Activated T-cell treated with anti-CD3 and anti-CD28 coated beads for 24 hours (primary cell): ENCODE results near the gene CCL2.

ENCODE experiments used
- DNase-seq: peaks from one replicate; pipeline ENCODE4 v3.0.0-alpha.2; 2020; ENCODE audit warnings: low read depth

The CCL2 gene

DNA sequence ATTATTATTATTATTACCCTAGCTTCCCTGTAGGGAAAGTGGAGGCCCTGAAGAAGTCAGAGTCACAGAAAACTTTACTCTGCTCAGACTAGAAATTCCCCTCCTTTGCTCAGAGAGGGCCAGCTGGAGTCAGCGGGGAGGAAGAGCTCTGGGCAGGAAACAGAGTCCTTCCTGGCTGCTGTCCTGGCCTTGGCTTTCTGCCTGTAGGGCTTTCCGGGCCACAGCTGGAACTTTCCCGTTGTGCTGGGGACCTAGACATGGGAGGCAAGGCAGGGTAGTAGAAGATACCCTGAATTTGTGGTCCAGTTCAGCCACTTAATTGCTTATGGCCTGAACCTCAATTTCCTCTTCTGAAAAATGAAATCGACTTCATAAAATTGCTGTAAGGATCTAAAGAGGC lies 14.0 kb upstream of the CCL2 start:
- DNase-seq: no peak

DNA sequence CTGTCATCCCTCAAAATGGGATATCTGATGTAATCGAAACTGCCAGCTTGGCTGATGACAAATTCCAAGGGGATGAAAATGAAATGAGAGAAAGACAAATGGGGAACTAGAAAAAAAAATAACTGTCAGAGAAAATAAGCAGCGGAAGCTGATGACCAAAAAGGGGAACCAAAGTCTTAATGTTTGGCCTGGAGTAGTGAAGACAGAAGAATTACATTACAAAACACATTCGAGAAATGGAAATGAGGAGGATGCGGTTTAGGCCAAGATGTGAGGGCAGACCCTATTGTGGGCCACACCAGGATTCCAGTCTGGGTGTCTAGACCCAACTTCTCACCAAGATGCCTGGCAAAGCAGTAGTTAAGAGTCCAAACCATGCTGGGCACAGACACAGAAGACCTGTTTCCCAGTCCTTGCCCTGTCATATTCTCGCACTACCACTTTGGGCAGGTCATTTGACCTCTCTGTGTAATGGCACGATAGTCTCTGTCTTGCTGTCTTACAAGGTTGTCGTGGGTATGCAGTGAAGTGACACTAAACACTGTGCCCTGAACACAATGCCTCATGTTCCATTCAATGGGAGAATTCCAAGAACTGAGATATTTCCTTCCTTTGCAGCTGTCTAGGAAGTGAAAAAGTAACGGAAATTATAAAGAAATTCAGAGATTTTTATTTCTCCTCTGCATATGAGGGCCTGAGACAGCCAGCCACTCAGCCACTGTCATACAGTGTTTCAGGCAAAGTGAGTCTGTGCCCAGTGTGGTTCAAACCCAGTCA lies 12.3 kb upstream of the CCL2 start:
- no peak for DNase-seq

DNA sequence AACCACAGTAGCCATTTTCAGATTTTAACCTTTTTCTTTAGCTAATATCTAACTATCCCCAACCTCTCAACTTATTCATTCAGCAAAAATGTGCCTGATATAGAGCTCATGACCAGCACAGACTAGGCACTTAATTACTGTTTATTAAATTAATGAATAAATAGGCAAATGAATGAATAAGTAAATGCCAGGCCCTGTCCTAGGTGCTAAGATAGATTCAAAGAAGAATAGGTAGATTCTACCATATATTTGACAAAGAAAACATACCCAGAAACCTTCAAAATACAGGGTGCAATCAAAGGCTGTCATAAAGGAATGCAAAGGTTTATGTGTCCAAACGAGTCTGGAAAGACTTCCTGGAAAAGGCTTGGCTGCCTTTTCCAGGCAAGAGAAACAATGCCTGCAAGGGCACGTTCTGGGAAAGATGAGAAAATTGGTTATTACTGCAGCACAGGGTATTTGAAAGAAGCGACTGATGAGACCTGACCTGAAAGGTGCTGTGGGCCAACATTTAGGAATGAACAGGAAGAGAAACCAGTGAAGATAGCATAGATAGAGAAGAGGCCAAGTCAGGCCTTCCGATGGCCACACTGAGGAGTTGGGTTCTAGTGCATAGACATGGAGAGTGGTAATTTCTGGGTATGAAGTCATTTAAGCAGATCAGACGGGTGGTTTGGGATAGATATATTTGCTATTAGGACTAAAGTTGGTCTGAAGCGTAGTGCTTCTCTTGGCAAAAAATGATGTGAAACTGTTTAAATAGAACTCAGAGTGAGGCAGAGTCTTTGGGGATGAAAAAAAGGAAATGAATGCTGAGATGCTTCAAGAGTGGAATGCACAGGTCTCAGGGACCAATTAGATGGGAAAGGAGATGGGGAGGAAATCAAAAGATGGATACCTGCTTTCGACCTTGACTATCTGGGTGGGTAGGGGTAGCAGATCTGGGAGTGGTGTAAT lies 11.4 kb upstream of the CCL2 start:
- no peak for DNase-seq

DNA sequence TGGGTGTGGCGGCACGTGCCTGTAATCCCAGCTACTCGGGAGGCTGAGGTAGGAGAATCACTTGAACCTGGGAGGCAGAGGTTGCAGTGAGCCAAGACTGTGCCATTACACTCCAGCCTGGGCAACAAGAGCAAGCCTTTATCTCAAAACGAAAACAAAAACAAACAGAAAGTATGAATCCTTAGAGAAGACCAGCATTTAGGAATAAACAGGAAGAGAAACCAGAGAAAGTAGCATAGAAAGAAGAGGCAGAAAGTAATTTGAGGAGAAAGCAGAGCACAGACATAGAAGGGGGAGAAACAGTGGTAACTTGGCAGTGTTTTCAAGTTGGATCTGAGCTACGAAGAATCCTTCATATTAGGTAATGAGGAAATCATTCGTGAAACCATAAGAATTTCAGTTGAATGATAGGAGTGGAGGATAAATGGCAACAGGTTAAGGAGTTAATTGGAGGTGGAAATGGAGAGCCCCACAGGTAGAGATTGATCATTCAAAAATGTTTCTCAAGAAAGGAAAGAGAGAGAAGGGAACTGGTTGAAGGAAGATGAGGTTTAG lies 9.7 kb upstream of the CCL2 start:
- no peak for DNase-seq

DNA sequence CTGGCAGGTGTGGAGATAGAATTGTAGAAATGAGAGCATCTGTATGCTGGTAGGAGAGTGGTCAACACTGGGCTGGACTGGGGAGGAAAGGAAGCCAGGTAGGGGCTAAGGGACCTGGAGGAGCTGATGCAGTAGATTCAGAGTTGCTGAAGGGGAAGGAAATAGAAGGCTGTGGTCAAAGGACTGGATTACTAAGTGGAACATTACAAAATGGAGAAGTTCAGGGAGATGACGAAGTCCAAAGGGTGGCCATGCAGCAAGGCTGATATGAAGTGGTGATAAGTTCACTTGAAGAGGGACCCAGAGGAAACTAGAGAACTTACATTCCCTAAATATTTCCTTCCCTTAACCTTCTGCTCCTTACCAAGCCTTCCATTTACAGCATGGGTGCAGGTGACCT lies 8.6 kb upstream of the CCL2 start:
- DNase-seq: no peak

DNA sequence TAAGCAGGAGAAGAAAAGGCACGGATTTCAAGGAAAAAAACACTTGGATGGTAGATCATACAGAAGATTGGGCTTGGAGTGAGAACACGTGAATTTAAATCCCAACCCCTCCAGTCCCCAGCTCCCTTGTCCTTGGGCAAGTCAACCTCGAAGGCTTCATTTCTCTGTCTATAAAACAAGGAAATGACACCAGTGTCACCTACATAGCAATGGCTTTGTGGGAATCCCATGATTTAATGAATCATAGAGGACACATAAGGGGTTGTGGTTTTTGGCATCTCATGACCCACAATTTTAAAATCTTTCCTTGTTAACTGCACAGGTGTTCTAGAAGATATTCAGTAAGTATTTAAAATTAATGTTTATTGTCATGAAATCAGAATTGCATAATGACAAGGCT lies 8.2 kb upstream of the CCL2 start:
- no peak for DNase-seq

DNA sequence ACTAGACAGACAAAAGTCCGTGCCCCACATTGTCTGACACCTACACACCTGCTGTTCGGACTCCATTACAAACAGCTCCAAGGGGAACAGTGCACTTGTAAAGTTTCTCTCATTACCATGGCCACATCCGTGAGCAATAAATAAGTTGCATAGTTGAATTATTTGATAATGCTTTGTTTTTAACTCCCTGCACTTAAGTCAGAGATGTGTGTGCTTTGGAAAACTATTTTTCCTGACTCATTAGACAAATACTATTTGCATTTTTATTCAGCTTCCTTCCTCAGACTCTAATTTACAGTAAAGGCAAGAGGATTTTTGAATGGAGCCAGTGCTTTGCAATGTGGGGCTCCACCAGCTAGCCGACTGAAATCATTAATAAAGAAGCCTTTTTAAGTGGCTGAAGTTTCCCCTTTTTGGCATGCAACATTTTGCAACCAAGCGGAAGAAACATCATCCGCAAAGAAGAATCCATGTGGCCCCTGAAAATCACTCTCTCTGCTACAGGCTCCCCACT lies 6.5 kb upstream of the CCL2 start:
- DNase-seq: no peak

DNA sequence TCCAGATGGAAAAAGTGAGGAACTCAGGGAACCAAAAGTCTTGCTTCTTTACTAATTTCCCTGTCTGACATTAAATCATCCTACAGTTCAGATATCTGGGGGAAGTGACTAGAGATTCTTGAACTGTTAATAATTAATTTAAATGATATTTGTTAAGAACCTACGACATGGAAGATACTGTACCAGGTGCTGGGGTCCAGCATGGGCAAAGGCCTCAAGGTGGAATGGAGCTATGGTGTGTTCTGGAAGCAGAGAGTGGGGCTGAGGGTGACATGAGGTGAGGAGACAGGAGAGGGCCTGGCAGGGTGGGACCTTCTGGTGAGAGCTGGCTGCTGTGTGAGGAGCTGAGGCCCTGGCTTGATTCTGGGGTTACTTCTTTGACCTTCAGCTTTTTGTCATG lies 6.0 kb upstream of the CCL2 start:
- no peak for DNase-seq

DNA sequence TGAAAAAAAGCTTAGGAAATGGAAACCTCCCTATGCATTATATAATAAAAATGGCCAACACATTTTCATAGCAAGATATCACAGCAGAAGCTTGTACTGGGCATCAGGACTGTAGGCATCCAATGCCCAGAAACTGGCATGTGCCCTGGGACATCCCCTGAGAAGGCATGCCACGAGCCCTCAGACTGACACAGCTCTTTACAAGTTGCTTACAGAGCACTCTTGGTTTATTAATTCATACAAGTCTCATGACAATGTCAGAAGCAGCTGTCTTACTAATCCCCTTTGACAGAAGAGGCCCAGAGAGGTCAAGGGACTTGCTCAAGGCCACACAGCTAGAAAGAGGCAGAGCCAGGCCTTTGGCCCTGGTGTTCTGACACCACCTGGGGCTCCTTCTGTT lies 5.6 kb upstream of the CCL2 start:
- no peak for DNase-seq

DNA sequence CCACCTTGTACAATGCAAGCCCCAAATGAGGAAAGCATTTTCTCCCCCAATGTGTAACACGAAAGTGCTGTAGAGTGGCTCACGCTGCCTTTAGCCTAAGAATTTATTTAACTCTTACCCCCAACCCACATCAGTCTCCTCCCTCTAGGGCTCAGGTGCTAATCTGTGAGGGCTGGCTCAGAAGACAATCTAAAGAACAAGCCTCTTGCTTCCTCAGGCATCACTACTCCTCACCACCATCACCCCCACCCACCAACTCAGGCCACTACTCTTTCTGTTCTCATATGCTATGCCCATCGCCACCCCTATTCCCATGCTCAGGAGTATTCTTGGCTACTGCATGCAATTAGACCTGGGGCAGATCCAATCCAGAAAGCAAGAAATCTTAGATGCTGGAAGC lies 3.9 kb upstream of the CCL2 start:
- DNase-seq: no peak

DNA sequence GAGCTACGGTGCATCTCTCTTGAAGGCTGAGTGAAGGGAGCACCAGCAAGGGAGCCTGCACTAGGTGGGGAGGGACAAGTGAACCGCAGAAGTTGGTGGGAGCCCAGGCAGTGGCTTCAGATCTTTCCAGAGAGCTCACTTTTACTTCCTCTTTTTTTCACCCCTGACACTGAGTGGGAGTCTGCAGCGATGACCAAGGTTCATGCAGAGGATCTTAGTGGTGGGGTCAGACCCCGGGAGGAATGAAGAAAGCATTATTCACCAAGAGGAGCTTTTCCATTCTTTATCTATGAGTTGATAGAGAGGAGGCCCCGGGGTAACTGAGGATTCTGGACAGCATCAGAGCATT lies 3.0 kb upstream of the CCL2 start:
- DNase-seq: no peak

DNA sequence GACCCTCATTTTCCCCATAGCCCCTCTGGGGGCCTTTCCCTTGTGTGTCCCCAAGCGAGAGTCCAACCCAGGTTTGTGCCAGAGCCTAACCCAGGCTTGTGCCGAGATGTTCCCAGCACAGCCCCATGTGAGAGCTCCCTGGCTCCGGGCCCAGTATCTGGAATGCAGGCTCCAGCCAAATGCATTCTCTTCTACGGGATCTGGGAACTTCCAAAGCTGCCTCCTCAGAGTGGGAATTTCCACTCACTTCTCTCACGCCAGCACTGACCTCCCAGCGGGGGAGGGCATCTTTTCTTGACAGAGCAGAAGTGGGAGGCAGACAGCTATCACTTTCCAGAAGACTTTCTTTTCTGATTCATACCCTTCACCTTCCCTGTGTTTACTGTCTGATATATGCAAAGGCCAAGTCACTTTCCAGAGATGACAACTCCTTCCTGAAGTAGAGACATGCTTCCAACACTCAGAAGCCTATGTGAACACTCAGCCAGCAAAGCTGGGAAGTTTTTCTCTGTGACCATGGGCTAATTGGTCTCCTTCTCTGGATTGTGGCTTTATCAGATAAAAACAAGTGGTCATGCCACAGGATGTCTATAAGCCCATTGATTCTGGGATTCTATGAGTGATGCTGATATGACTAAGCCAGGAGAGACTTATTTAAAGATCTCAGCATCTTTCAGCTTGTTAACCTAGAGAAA lies 2.5 kb upstream of the CCL2 start:
- no peak for DNase-seq

DNA sequence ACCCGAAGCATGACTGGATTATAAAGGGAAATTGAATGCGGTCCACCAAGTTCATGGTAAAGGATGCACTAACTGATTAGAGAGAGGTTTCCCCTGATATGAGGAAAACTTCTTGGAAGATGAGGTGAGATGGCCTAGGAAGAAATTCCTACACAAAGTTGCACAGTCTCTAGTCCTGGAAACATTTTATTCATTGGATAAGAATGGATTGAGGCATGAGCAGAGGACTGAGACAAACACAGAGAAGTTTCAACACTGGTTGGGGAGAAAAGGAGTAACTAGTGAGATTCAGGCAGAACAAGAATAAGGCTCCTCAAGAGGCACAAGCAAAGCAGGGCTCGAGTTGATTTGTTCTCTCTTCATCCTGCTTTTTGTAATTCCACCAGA lies 2.0 kb upstream of the CCL2 start:
- no peak for DNase-seq

DNA sequence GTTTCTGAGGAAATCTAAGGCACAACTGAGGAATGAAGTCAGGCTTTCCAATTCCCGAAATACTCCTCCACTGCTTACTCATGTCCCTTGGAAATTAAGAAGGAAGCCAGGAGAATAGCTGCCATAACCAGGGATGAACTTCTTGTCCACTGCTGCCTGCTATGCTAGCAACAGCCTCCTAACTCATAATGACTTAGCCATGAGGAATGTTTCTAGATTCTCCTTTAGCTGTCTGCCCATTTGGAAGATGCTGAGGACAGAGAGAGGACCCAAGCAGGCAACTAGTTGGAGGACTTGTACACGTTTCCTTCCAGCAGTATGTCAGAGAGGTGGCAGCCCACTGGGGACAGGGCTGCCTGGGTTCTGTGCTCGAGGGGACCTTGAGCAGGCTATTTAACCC lies 939 bp upstream of the CCL2 start:
- no peak for DNase-seq

DNA sequence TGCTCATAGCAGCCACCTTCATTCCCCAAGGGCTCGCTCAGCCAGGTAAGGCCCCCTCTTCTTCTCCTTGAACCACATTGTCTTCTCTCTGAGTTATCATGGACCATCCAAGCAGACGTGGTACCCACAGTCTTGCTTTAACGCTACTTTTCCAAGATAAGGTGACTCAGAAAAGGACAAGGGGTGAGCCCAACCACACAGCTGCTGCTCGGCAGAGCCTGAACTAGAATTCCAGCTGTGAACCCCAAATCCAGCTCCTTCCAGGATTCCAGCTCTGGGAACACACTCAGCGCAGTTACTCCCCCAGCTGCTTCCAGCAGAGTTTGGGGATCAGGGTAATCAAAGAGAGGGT lies 272 bp downstream of the CCL2 start:
- no peak for DNase-seq

DNA sequence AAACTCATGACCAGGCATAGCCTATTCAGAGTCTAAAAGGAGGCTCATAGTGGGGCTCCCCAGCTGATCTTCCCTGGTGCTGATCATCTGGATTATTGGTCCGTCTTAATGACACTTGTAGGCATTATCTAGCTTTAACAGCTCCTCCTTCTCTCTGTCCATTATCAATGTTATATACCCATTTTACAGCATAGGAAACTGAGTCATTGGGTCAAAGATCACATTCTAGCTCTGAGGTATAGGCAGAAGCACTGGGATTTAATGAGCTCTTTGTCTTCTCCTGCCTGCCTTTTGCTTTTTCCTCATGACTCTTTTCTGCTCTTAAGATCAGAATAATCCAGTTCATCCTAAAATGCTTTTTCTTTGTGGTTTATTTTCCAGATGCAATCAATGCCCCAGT lies 756 bp downstream of the CCL2 start:
- no peak for DNase-seq

DNA sequence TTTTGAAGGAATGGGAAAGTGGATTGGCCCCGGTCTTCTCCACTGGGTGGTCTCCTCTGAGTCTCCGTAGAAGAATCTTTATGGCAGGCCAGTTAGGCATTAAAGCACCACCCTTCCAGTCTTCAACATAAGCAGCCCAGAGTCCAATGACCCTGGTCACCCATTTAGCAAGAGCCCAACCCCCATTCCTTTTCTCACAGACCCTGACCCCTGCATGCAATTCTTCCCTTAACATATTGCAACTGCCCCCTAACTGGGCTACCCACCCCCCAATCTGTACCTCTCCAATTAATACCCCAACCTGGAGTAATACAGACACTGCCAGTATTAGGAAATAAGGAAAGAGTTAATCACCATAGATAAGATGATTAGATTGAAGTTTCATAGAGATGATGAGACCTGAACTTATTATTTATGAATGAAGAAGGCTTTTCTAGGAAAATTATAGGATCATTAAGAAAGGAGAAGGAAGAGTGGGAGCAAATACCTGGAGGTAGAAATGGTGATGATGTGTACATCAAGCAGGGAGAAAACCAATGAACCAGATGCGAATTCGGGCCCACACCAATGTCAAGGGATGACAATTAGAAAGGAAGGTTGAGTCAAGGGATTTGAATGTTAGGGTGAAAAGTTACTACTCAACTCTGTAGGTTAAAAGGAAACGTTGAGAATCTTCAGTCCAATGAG lies 2.4 kb downstream of the CCL2 start:
- no peak for DNase-seq

DNA sequence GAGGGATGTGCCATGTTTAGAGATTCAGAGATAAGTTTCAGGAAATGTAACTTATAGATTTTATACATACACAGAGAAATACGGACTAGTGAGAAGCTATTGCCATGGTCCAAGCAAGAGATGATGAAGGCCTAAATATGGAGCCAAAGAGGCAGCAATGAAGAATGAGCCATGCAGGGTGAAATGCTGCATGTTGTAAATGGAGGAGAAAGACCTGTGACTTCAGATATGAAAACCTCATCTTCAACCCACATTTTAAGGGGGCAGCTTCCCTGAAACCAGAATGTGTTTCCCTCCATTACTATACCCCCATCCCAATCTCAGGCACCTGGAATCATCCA lies 2.9 kb downstream of the CCL2 start:
- no peak for DNase-seq

DNA sequence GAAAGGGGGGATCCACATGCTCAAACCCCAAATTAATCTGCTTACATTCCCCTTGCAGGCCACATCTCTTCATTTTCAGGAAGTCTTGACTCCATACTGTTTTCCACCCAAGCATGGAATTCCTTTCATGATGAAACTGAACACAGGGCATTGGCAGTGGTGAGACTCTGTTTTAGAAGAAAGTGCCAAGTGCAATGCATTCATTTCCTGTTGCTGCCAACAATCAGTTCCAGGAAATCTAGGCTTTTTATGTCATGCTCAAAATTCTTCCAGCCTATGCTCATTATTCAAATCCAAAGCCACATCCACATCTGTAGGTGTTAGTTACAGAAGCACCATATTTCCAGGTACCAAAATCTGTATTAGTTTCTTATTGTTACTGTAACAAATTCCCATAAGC lies 4.1 kb downstream of the CCL2 start:
- DNase-seq: no peak

DNA sequence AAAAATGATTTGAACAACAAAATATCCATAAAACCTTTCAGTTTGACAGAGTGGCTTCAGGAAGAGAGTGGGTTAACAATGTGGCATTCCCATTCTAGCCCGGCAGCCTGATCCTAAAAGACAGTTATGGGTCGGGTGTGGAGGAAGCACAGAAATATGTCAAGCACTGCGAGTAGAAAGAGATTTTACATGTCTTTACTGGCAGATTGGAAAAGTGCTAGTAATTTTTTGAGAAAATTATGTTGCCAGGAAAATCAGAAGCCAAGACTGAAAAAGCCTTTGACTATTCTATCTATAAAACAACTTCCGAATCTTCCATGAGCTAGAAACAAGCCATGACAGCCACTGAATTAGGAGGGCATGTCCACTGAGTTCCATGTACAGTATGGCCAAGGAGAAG lies 5.8 kb downstream of the CCL2 start:
- no peak for DNase-seq

DNA sequence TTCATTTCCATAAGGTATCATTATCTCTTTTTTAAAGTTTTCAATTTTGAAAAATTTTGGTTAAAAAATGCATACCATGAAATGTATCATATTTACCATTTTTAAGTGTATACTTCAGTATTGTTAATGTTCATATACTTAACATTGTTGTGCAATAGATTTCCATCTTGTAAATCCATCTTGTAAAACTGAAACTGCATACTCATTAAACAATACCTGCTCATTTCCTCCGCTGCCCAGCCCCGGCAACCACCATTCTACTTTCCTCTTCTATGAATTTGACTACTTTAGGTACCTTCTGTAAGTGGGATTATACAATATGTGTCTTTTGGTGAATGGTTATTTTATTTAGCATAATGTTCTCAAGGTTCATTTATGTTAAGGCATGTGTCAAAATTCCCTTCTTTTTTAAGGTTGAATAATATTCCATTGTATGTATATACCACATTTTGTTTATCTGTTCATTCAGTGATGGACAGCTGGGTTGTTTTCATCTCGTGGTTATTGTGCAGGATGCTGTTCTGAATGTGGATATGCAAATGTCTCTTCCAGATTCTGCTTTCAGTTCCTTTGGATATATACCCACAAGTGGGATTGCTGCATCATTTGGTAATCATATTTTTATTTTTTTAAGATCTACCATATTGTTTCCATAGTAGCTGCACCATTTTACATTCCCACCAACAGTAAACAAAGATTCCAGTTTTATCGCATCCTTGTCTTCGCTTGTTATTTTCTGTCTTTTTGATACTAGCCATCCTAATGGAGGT lies 6.7 kb downstream of the CCL2 start:
- DNase-seq: no peak
